HG03025 (cell line): ENCODE results near the gene LUZP2.

Experiments used
- ATAC-seq: cut with Tn5 transposase; IDR thresholded peaks from one replicate; pipeline ENCODE4 v1.9.1; 2021; ENCODE audit warnings: mild to moderate bottlenecking, moderate library complexity; ENCODE audit not compliant: unreplicated experiment, low FRiP score

The LUZP2 gene

DNA sequence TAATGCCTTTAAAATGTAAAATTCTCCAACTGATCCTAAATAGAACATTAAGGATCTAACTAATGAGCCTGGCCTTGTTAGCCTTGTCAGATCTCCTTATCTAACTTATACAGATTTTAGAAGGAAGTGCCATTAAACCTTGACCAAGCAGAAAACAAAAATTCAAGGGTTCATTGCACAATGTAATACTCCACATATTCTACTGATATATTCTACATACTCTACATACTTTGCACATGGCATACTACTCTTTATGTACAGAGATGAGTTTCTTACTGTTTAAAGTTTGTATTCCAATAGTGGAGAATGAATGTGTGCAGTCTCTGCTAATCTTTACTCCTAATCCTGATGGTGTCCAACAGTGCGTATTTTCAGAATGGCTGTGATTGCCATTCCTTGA is 297.2 kb downstream of the LUZP2 start:
- no peak for ATAC-seq

DNA sequence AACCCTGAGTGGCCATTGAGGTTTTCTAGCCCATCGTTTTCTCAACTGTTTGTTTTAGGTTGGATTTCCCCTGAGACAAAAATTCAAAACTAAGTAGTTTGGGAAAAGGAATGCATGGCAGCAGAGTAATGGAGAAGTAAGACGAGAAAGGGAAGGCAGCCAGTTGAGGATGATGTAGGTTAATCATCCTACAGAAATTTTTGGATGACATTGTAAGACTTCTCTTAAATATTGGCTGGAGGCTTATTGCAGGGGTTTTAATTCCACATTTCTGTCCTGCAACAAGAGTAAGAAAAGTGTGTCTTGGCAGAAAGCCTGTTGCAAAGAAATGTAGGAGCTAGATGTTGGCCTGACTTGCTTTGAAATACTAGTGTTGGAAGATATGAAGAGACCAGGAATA is 308.8 kb downstream of the LUZP2 start:
- no peak for ATAC-seq

DNA sequence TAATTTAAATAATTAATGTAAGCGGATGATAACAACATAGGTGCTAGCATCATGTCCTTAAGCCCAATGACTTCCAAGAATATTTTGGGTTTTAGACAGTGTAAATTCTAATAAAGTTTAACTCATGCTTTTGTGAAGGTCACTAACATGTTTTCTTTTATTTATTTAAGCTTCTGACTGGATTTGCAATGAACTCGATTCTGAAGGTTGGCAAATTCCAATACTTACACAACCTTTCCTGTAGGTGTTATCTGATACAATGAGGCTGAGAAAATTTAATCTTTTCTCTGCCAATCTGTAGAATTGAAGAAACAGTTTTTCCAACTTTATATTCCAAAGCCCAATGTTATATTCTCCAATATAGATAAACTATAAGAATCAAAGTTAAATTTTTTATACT is 311.3 kb downstream of the LUZP2 start:
- ATAC-seq: no peak

DNA sequence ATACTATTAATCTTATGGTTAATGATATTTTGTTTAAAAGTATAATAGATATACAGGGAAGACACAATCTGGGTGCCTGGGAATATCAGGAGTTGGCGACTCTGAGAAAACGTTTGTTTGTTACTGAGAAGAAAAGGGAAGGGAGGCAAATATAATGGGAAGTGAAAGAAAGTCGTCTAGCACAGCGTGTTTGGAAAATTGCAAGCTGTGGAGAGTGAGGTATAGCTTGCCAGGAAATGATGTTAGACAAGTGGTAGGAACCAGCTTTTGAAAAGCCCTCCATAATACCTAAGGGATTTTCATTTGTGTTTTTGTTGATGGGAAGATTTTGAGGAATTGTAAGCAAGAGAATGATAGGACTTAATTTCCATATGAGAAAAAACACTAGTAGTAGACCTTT is 322.2 kb downstream of the LUZP2 start:
- no peak for ATAC-seq

DNA sequence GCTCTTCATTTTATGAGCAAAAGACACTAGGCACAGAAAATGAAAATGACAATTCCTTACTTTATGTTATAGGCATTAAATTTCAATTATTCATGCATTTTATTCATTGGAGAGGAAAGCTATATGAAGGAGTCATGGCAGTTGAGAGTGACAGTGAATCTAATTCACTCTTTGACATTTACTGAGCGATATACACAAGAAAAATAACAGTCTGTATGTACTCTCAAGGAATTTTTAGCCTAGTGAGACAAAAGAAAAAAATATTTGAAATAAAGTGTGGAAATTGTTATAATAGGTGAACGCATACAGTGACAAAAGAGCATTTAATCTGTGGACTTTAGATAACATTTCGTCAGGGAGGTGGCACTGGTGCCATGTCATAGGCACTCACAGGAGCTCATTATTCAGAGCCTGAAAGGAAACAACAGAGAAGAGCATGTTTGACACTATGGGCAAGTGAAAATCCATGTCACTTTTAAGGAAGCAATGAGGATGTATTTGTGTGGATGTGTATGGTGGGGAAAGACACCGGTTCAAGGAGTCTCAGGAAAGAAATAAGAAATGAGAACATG is 323.1 kb downstream of the LUZP2 start:
- ATAC-seq: no peak

DNA sequence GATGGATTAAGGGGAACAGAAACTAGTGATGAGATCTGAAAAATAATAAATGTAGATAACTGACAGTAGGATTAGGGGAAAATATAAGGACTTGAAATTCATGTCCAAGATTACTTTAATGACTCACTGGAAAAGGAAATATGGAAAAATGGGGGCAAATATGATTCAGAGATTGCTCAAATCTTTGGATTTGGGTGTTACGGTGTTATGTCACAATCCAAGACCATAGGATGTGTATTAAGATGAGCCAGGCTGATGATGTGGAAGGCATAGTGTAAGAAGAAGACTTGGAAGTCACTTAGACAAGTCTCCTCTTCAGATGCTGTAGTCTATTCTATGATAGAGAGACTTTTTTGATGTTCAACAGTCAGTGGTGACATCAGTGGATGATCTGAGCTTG is 323.7 kb downstream of the LUZP2 start:
- ATAC-seq: no peak

DNA sequence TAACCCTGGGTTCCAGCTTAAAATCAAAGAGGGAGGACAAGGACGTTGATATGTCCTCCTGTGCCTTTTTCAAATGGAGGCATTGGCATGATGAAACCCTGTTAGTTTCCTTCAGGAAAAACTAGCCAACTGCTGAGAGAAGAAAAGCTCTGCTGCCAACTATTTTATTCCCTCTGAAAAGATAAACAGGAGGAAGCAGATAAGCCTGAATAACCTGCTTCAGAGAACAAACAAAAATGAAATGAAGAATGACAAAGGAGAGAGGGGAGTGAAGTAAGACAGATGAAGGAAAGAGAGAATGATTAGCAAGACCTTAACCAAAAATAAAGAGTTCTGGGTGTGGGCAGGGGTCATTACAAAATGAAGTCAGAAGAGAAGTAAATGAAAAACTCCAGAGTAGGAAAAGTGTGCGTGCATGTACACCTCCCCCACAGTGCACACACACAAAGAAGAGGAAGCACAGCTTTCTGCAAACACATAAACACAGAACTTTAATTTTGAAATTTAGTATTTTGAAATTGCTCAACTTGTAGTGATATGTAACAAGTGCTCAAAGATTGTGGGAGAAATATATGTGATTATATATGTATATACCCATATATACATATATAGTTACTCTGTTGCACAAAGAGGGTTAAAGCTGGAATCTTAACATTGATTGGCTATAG is 332.2 kb downstream of the LUZP2 start:
- ATAC-seq: no peak

DNA sequence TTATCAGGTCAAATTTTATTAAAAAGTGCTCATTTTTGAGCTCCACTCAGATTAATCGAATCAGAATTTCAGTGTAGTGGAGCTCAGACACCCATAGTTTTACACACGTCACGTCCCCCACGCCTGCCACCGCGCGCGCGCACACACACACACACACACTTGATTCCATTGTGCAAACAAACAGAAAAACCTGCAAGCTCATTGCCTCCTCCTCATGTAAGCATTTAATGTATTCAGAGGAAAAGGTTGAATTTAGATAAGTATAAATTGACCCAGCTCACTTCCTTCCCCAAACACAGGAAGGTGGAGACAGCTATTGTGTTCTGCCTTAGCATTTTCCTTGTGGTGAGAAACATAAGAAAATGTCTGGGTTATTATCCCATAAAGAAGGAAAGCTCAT is 336.7 kb downstream of the LUZP2 start:
- no peak for ATAC-seq

DNA sequence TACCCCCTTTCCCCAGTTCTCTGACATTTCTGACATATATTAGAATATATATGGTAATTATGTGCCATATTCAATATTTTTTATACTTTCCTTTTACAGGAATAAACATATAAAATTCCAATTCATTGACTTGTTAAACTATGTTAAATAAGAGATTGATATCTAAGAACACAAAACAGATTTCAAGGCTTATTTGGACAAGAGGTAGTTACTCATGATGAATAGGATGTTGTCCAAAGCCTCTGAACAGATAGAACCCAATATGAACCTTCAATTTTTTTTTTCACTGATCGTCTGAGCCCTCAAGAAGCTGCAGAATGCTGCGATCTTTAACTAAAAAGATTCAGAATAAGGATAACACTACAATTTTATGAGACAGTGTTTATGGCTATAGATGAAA is 340.3 kb downstream of the LUZP2 start:
- ATAC-seq: no peak

DNA sequence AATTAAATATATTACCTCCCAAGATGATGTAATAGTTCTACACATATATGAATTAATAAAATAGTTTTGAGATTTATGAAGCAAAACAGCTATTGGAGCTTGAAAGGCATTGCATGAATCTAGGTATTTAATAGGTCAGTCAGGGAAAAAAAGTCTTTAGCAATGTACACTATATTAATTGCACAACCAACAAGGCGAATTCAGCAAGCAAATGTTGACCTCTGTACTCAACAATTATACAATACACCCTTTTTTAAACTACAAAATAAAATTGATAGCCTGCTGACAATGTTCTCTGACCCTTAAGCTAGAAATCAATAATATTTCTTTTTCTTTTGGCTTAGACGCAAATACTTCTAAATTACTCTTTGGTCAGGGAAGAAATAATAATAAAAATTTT is 345.5 kb downstream of the LUZP2 start:
- ATAC-seq: no peak

DNA sequence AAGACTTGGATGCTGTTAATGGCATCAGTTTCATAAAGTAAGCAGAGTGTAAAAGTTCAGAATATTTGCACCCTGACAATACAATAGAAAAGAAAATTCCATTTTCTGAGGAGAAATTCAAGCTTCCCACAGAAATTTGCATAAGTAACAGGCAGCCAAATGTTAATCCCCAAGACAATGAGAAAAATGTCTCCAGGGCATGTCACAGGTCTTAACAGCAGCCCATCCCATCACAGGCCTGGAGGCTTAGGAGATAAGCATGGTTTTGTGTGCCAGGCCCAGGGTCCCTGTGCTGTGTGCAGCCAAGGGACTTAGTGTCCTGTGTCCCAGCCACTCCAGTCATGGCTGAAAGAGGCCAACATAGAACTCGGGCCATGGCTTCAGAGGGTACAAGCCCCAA is 347.6 kb downstream of the LUZP2 start:
- no peak for ATAC-seq

DNA sequence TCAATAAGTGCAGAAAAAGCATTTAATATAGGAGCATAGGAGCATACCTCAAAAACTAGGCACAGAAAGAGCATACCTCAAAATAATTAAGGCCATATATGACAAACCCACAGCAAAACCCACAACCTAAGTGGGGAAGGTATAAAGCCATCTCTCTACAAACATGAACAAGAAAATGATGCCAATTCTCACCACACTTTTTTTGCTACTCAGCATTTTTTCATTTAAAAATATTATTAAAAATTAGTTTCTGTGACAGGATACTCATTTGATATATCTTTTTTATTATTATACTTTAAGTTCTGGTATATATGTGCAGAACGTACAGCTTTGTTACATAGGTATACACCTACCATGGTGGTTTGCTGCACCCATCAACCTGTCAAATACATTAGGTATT is 352.0 kb downstream of the LUZP2 start:
- no peak for ATAC-seq

DNA sequence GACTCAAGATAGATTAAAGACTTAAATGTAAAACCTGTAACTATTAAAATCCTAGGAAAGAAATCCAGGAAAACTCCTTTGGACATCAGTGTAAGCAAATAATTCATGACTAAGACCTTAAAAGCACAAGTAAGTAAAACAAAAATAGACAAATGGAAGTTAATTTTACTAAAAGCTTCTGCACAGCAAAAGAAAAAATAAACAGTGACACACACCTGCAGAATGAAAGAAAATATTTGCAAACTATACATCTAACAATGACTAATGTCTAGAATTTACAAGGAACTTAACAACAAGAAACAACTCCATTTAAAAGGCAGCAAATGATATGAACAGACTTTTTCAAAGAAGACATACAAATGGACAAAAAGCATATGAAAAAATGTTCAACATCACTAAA is 359.1 kb downstream of the LUZP2 start:
- no peak for ATAC-seq

DNA sequence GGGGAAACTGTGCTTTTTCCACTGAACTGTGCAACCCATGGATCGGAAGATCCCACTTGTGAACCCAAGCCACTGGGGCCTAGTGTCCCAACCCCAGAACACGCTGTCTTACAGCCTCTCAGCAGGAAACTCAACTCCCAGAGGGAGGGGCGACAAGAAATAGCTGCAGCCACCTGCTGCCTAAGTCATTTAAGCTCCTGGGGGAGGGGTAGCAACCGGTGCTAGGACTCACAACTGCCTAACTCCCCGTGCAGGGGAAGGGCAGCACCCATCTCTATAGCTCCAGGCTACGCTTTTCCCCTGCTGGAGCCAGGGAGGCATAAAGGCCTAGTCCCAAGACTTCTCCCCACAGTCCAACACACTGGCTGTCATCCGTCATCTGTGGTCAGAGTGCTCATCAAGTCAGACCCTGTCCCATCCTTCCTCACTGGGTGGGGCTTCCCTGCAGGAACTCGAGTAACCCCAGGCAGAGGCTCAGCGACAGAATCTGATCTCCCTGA is 363.0 kb downstream of the LUZP2 start:
- no peak for ATAC-seq

DNA sequence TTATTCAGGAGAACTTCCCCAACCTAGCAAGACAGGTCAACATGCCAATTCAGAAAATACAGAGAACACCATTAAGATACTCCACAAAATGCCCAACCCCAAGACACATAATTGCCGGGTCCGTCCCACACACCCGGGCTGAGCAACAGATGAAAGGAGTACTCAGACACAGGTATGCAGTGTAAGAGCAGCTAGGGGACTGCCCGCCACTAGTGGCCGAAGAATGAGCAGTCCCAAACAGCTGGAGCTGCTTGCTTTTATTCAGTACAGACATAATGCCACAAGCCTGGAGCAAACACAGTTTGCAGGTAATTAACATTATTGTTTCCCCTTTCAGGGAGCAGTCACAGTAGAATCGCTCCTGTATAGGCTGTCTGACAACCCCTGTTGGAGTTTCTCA is 364.6 kb downstream of the LUZP2 start:
- no peak for ATAC-seq

DNA sequence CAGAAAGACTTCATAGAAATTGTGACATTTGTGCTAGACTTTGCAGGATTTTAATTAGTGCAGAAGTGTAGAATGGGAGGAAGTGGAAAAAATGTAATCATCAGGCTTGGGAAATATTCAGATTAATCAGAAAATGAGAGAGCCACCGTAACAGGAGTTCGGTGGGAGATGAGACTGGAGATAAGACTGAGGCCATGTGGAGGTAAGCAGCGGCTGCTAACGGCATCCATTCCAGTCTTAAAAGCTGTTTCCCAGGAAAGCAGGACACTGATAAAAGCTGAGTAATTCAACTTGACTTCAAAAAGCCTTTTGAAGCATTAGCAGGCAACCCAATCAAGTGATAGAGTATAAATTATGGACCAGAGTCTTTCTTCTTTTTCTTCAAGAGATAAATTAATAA is 369.9 kb downstream of the LUZP2 start:
- ATAC-seq: no peak

DNA sequence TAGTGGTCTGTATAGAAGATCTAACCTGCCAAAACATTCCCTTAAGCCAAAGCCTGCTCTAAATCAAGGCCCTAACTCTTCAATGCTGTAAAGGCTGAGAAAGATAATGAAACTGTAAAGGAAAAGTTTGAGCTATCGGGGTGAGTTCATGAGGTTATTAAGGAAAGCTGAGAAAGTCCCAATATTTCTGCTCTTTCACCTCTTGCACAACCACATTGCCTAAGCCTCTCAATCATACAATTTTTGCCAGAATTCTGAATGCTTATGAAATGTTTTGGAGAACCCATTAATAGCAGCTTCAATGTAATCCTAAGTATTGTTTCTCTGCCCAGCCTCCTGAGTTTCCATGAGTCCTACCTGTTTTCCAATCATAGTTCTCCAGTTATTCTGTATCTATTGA is 373.2 kb downstream of the LUZP2 start:
- ATAC-seq: no peak

DNA sequence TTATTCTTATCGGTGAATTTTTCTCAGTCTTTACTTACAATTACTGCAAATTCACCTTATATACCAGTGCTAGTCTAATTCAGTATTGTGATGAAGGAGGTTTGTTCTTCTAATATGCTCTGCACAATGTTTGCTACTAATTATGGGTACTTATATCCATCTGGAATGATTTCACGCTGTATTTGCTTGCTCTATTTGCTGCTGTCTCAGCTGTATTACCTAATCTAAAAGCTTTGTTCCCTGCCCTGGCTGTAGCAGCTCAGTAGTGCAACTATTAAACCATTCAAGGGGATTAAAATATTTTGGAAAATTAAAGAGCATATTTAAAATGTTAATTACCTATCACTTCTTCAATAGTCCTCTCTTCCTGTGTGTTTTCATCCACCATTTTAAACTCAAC is 375.3 kb downstream of the LUZP2 start:
- no peak for ATAC-seq

DNA sequence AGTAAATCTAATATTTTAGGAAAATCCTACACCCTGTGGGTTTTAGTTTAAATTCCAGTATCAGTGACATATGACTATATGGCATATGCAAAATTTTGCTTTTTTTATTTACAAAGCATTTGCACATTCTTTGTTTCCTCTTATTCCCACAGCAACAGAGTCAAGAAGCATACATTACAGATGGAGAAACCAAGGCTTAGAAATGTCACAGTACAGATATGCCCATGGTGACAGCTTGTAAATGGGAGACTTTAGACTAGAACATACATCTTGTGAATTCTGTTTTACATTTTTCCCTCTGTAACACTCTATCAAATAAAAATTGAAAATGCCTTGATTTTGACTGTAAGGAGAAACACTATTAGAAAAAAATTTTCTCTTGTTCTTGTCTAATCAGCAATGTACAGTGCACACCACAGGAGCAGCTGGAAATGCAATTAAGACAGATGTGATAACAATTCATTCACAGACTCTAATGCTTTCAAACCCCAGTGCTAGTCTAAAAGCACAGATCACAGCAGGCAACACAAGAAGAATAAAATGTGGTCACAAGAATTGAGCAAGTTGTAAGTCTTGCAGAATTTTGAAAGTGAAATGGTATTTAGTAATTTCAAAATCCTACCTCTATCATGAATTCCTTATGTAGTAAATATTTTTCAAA is 375.9 kb downstream of the LUZP2 start:
- no peak for ATAC-seq

DNA sequence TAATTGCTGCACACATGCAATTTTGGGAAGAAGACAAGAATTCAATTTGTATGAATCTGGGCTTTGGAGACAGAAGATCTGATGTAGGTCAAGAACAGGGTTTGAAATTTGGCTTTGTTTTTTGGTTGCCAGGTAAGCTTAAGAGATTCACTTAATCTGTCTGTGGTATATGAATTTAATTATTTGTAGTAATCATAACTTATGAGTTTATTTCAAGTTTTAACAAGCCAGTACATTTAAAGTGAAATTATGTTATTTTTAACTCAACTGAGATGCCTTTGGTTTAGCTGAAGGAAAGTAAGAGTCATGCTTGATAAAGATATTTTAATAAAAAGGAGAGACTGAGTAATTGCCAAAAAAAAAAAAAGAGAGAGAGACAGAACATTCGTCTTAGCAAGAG is 384.1 kb downstream of the LUZP2 start:
- ATAC-seq: no peak

DNA sequence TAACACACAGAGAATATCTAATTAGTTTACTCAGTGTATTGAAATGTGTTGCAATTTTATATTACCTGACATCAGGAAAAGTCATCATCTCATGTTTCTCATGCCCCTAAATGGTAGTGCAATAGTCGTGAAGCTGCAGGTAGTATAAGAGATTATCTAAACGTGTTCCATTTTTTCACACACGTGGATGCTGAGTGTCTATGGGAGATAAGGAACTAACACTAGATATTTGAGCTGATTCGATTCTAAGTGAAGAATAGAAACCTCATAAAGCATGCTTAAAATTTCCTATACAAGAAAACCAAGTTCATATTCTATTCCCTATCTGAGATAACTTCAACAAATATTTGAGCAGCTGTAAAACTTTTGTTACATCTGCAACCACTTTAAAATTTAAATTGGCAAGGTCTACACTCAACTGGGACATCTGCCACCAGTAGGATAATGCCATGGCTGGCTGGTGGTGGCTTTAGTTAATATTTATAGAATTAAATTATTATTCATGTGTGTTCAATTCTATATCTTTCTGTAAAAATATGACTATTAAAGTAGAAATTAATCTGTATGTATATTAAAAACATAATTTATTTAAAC is 388.8 kb downstream of the LUZP2 start:
- ATAC-seq: no peak
